K562 (cell line): Measurements from ENCODE around the gene CMTM4. TPM values are rescaled to one million over a fixed set of nuclear protein-coding genes. Genes with fewer than 3 reads are reported as not detected.

ENCODE experiments used
- BACH1 ChIP-seq: fragments of 200-800 bp; sonication (Bioruptor generic); IDR thresholded peaks from 2 replicates; pipeline ENCODE4 v1.6.1; 2016; ENCODE audit warnings: missing genetic modification characterization, missing compliant biosample characterization
- FOXP1 ChIP-seq: sonication (generic); formaldehyde crosslinking; IDR thresholded peaks from 2 replicates; pipeline ENCODE4 v1.8.0; 2022; ENCODE audit warnings: mild to moderate bottlenecking, missing genetic modification reagents
- FUS ChIP-seq: fragments of 200-400 bp; formaldehyde crosslinking; optimal IDR thresholded peaks from 2 replicates; pipeline ENCODE3; 2017; ENCODE audit warnings: low read depth, low read length
- GTF2A2 ChIP-seq: IDR thresholded peaks from 2 replicates; pipeline ENCODE4 v1.6.1; 2016; ENCODE audit warnings: mild to moderate bottlenecking, missing genetic modification characterization, missing compliant biosample characterization
- HMG20B ChIP-seq: fragments of 250-450 bp; sonication (Bioruptor Pico); IDR thresholded peaks from 2 replicates; pipeline ENCODE4 v1.5.0; 2021; ENCODE audit warnings: mild to moderate bottlenecking
- MYNN ChIP-seq, 2 experiments: sonication (generic); formaldehyde crosslinking in 1 of 2; IDR thresholded peaks; 2 replicates each; pipeline versions ENCODE4 v1.5.0 to v1.6.1; 2016 to 2020; ENCODE audit warnings: antibody characterized with exemption in 1 of 2, missing genetic modification reagents in 1 of 2
- ZC3H11A ChIP-seq: IDR thresholded peaks from 2 replicates; pipeline ENCODE4 v1.6.1; 2012; ENCODE audit warnings: low read depth, low read length, improper control_type of control experiment
- ZNF263 ChIP-seq: sonication (generic); formaldehyde crosslinking; IDR thresholded peaks from 2 replicates; pipeline ENCODE4 v1.8.0; 2022; ENCODE audit warnings: mild to moderate bottlenecking, missing genetic modification reagents, borderline replicate concordance
- polyA plus RNA-seq, 8 experiments: library from polyadenylated mRNA; depleted of rRNA in 4 of 8; stranded (reverse) in 5 of 8; unstranded in 3 of 8; fragments of >200 nt; fragmentation: Nextera tagmentation in 2 of 8; fragmentation: Illumina TruSeq in 1 of 8; extraction: Ambion mirVana in 2 of 8; extraction: Trizol in 1 of 8; gene quantifications; 2 replicates each; pipeline versions ENCODE4 v1.2.1 to v1.2.3, GENCODE V29; 2011 to 2014; ENCODE audit warnings: inconsistent platforms in 1 of 8, missing spikeins in 1 of 8
- total RNA-seq, 7 experiments: library from RNA; depleted of rRNA in 6 of 7; stranded (reverse); fragments of >200 nt in 6 of 7; fragmentation: Illumina TruSeq in 2 of 7; extraction: Trizol in 2 of 7; gene quantifications; 2 replicates each; pipeline versions ENCODE4 v1.2.1 to v1.2.3, GENCODE V29; 2011 to 2021; ENCODE audit warnings: low replicate concordance in 1 of 7
- TF ChIP-seq, protein P1 (sequence below): fragments of 450-650 bp; IDR thresholded peaks from one replicate; pipeline ENCODE4 v1.6.1; 2018; ENCODE audit warnings: mild to moderate bottlenecking, moderate library complexity; ENCODE audit not compliant: partially characterized antibody
- TF ChIP-seq, protein P2 (sequence below), 3 experiments: IDR thresholded peaks in 2 of 3; conservative IDR thresholded peaks in 1 of 3; 2 replicates each; pipeline ENCODE4 v1.5.1; 2011 to 2012; ENCODE audit warnings: low read length in 3 of 3, mild to moderate bottlenecking in 3 of 3, control low read depth in 2 of 3, improper control_type of control experiment in 1 of 3, inconsistent platforms in 1 of 3, low read depth in 1 of 3, mixed read lengths in 1 of 3, moderate library complexity in 1 of 3; ENCODE audit not compliant: insufficient read depth in 2 of 3
- TF ChIP-seq, protein P3 (sequence below): fragments of 450-650 bp; IDR thresholded peaks from 2 replicates; pipeline ENCODE4 v1.6.1; 2017; ENCODE audit warnings: antibody characterized with exemption, mild to moderate bottlenecking
- TF ChIP-seq, protein P4 (sequence below): fragments of 450-650 bp; IDR thresholded peaks from 2 replicates; pipeline ENCODE4 v1.6.1; 2016; ENCODE audit warnings: borderline replicate concordance
- TF ChIP-seq, protein P5 (sequence below): fragments of 250-450 bp; sonication (Bioruptor Pico); IDR thresholded peaks from 2 replicates; pipeline ENCODE4 v1.9.0; 2021; ENCODE audit warnings: mild to moderate bottlenecking, inconsistent platforms

The CMTM4 gene
- total and polyA plus RNA-seq, 9 of the 15 experiments (the other 6 are each of a cell fraction or from before 2014, with no cell fraction given) = 2.0 to 21.3 (median 12.5) TPM

DNA sequence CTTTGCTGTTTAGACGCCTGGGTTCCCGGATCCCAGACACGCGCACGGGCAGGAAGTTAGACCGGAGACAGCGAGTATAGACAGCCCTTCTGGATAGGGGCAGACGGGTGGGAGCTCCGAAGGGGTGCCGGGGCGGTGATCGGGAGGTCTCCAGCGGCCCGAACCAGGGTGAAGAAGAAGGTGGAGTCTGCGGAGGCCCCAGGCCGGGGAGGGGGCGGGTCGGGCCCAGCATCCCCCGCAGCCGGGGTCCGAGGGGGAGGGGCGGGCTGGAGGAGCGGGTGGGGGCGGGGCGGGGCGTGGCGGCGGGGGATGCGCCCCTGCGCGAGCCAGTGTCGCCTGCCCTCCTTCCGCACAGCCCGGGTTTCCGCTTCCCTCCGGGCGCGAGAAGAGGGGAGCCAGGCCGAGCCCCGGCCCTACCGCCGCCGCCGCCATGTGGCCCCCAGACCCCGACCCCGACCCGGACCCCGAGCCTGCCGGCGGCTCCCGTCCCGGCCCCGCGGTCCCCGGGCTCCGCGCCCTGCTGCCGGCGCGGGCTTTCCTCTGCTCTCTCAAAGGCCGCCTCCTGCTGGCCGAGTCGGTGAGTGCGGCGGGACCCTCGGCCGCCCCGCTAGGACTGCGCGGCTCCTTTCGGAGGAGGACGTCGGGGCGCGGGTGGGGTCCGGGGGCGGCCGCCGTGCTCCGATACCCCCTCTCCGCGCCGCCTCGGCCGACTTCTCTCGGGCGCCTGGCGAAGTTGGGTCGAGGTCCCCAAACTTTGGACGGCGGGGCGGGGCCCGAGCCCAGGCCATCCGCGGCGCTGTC is 92.0 kb downstream of the CMTM4 start, which contains the start of gene CMTM3 (continued):
- TF ChIP-seq FOXP1 (CRISPR knock-in tag) (no peak), BACH1 (tag) (no peak), ZC3H11A (no peak), ZNF263 (no peak), MYNN (IDR thresholded peaks at IDR 0.05) (no peak), MYNN (CRISPR knock-in tag; IDR thresholded peaks at IDR 0.05) (no peak), HMG20B (CRISPR knock-in tag) (no peak), GTF2A2 (tag) (no peak), FUS (peak; percentile 67)
- TF ChIP-seq, protein P1, sequence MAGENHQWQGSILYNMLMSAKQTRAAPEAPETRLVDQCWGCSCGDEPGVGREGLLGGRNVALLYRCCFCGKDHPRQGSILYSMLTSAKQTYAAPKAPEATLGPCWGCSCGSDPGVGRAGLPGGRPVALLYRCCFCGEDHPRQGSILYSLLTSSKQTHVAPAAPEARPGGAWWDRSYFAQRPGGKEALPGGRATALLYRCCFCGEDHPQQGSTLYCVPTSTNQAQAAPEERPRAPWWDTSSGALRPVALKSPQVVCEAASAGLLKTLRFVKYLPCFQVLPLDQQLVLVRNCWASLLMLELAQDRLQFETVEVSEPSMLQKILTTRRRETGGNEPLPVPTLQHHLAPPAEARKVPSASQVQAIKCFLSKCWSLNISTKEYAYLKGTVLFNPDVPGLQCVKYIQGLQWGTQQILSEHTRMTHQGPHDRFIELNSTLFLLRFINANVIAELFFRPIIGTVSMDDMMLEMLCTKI = no peak
- TF ChIP-seq, protein P2, sequence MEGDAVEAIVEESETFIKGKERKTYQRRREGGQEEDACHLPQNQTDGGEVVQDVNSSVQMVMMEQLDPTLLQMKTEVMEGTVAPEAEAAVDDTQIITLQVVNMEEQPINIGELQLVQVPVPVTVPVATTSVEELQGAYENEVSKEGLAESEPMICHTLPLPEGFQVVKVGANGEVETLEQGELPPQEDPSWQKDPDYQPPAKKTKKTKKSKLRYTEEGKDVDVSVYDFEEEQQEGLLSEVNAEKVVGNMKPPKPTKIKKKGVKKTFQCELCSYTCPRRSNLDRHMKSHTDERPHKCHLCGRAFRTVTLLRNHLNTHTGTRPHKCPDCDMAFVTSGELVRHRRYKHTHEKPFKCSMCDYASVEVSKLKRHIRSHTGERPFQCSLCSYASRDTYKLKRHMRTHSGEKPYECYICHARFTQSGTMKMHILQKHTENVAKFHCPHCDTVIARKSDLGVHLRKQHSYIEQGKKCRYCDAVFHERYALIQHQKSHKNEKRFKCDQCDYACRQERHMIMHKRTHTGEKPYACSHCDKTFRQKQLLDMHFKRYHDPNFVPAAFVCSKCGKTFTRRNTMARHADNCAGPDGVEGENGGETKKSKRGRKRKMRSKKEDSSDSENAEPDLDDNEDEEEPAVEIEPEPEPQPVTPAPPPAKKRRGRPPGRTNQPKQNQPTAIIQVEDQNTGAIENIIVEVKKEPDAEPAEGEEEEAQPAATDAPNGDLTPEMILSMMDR (IDR thresholded peaks at IDR 0.05 in 2 of 3, conservative IDR thresholded peaks at IDR 0.05 in 1 of 3; ENCODE audit: insufficient read depth in 2 of 3, low read depth in 1 of 3, low read length in 3 of 3) = peak; percentile 53 to 73 (median 64); a peak in 5 of 6 replicates
- TF ChIP-seq, protein P3, sequence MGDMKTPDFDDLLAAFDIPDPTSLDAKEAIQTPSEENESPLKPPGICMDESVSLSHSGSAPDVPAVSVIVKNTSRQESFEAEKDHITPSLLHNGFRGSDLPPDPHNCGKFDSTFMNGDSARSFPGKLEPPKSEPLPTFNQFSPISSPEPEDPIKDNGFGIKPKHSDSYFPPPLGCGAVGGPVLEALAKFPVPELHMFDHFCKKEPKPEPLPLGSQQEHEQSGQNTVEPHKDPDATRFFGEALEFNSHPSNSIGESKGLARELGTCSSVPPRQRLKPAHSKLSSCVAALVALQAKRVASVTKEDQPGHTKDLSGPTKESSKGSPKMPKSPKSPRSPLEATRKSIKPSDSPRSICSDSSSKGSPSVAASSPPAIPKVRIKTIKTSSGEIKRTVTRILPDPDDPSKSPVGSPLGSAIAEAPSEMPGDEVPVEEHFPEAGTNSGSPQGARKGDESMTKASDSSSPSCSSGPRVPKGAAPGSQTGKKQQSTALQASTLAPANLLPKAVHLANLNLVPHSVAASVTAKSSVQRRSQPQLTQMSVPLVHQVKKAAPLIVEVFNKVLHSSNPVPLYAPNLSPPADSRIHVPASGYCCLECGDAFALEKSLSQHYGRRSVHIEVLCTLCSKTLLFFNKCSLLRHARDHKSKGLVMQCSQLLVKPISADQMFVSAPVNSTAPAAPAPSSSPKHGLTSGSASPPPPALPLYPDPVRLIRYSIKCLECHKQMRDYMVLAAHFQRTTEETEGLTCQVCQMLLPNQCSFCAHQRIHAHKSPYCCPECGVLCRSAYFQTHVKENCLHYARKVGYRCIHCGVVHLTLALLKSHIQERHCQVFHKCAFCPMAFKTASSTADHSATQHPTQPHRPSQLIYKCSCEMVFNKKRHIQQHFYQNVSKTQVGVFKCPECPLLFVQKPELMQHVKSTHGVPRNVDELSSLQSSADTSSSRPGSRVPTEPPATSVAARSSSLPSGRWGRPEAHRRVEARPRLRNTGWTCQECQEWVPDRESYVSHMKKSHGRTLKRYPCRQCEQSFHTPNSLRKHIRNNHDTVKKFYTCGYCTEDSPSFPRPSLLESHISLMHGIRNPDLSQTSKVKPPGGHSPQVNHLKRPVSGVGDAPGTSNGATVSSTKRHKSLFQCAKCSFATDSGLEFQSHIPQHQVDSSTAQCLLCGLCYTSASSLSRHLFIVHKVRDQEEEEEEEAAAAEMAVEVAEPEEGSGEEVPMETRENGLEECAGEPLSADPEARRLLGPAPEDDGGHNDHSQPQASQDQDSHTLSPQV = no peak
- TF ChIP-seq, protein P4, sequence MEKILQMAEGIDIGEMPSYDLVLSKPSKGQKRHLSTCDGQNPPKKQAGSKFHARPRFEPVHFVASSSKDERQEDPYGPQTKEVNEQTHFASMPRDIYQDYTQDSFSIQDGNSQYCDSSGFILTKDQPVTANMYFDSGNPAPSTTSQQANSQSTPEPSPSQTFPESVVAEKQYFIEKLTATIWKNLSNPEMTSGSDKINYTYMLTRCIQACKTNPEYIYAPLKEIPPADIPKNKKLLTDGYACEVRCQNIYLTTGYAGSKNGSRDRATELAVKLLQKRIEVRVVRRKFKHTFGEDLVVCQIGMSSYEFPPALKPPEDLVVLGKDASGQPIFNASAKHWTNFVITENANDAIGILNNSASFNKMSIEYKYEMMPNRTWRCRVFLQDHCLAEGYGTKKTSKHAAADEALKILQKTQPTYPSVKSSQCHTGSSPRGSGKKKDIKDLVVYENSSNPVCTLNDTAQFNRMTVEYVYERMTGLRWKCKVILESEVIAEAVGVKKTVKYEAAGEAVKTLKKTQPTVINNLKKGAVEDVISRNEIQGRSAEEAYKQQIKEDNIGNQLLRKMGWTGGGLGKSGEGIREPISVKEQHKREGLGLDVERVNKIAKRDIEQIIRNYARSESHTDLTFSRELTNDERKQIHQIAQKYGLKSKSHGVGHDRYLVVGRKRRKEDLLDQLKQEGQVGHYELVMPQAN = no peak
- TF ChIP-seq, protein P5, sequence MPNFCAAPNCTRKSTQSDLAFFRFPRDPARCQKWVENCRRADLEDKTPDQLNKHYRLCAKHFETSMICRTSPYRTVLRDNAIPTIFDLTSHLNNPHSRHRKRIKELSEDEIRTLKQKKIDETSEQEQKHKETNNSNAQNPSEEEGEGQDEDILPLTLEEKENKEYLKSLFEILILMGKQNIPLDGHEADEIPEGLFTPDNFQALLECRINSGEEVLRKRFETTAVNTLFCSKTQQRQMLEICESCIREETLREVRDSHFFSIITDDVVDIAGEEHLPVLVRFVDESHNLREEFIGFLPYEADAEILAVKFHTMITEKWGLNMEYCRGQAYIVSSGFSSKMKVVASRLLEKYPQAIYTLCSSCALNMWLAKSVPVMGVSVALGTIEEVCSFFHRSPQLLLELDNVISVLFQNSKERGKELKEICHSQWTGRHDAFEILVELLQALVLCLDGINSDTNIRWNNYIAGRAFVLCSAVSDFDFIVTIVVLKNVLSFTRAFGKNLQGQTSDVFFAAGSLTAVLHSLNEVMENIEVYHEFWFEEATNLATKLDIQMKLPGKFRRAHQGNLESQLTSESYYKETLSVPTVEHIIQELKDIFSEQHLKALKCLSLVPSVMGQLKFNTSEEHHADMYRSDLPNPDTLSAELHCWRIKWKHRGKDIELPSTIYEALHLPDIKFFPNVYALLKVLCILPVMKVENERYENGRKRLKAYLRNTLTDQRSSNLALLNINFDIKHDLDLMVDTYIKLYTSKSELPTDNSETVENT (CRISPR knock-in tag) = no peak
